Cardiac muscle cell (in vitro differentiated cells and primary cell): Measurements from ENCODE around the gene SMARCA4. TPM values are rescaled to one million over a fixed set of nuclear protein-coding genes. Genes with fewer than 3 reads are reported as not detected.
"Not testable (repeated sequence)": the region's sequence is repeated elsewhere in the genome, so short reads cannot be mapped to it uniquely, and the experiment has no call there.

Source experiments
- DNase-seq, 2 donors: peaks; one replicate each; pipeline versions ENCODE4 v3.0.0 to v3.0.0-alpha.2; 2010 to 2017; ENCODE audit warnings: low read depth in 1 of 2, low spot score in 1 of 2
- H3K27ac ChIP-seq: fragments of 200-600 bp; sonication (generic); 2 replicates; pipeline ENCODE4 v1.5.1; 2016
- H3K27me3 ChIP-seq: fragments of 200-600 bp; sonication (generic); 2 replicates; pipeline ENCODE4 v1.6.0; 2016; ENCODE audit warnings: control low read depth
- H3K36me3 ChIP-seq: fragments of 200-600 bp; sonication (generic); 2 replicates; pipeline ENCODE4 v1.5.1; 2016; ENCODE audit warnings: control low read depth
- H3K4me1 ChIP-seq: fragments of 200-600 bp; sonication (generic); 2 replicates; pipeline ENCODE4 v1.8.1; 2017; ENCODE audit warnings: low read depth, mild to moderate bottlenecking, mixed run types
- H3K4me3 ChIP-seq: fragments of 200-600 bp; sonication (generic); 2 replicates; pipeline ENCODE4 v1.5.1; 2016; ENCODE audit warnings: mild to moderate bottlenecking
- H3K9me3 ChIP-seq: fragments of 200-600 bp; sonication (generic); 2 replicates; pipeline ENCODE4 v1.5.1; 2017; ENCODE audit warnings: low read depth, mild to moderate bottlenecking, control low read depth
- polyA plus RNA-seq: library from polyadenylated mRNA; unstranded; fragments of >200 nt; fragmentation: Nextera tagmentation; extraction: Ambion mirVana; gene quantifications from 2 replicates; pipeline ENCODE4 v1.2.1, GENCODE V29; 2016
- total RNA-seq: library from RNA; depleted of rRNA; stranded (reverse); fragments of >200 nt; gene quantifications from 2 replicates; pipeline ENCODE4 v1.2.3, GENCODE V29; 2016
- TF ChIP-seq, protein P1 (sequence below): IDR thresholded peaks from 2 replicates; pipeline ENCODE4 v1.5.1; 2012; ENCODE audit warnings: low read depth, mild to moderate bottlenecking, low read length

Gene SMARCA4
- total and polyA plus RNA-seq, 2 experiments from 2014 or later, result 178 to 212 TPM

DNA sequence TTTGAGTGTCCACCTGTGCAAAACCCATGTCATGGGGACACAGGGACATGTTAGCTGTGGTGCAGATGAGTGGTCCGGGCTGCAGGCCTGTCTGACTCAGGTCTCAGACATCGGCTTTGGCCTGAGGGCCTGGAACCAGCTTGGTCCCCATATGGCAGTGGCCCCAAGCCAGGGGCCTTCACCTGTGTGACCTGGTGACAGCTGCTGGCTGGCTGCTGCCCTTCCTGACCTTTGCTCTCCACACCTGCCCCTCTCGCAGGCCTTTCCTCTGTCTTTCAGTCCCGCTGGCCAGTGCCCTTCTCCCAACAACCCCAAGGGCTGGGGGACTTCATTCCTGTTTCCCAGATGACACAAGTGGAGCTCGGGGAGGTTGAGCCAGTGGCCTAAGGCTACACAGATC, 105.5 kb downstream of the SMARCA4 start:
- Histone ChIP-seq H3K4me3 (no peak overlapping the region), H3K27ac (peak overlapping the region; percentile 39), H3K36me3 (no peaks in the 10 kb centered on the region), H3K9me3 (no peaks in the 10 kb centered on the region), H3K27me3 (no peaks in the 10 kb centered on the region), H3K4me1 (no peaks in the 10 kb centered on the region)
- TF ChIP-seq, protein P1, sequence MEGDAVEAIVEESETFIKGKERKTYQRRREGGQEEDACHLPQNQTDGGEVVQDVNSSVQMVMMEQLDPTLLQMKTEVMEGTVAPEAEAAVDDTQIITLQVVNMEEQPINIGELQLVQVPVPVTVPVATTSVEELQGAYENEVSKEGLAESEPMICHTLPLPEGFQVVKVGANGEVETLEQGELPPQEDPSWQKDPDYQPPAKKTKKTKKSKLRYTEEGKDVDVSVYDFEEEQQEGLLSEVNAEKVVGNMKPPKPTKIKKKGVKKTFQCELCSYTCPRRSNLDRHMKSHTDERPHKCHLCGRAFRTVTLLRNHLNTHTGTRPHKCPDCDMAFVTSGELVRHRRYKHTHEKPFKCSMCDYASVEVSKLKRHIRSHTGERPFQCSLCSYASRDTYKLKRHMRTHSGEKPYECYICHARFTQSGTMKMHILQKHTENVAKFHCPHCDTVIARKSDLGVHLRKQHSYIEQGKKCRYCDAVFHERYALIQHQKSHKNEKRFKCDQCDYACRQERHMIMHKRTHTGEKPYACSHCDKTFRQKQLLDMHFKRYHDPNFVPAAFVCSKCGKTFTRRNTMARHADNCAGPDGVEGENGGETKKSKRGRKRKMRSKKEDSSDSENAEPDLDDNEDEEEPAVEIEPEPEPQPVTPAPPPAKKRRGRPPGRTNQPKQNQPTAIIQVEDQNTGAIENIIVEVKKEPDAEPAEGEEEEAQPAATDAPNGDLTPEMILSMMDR, result no peak
- no peak for DNase-seq

DNA sequence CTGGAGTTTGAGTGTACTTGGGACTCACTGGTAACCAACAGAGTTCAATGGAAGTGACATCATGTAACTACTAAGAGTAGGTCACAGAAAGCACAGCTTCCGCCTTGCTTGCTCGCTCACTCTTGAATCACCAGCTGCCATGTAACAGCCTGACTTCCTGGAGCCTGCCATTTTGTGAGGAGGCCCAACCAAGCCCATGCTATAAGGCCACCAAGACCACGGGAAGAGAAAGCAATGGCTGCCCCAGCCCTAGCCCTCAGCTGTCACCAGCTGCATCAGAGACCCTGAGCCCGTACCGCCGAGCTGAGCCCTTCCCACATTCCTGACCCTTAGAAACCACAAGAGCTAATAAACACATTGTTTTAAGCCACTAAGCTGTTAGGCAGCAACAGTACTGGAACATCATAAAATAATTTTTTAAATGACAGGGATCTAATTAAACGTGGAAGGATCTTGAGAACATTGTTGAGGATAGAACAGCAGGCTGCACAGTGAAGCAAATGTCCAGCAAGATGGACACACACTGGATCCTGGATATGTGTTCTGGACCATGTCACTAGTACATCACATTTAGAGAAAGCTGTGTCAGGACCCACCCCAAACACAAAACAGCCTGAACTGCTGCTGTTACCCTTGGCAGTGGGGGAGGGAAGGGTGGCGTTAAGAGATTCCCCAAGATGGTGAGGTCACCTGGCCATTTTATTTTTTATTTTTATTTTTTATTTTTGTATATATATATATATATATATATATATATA, 106.7 kb downstream of the SMARCA4 start:
- no peak for DNase-seq
- H3K36me3 ChIP-seq, result no peaks in the 10 kb centered on the region
- no peak overlapping the region for H3K4me3 ChIP-seq
- H3K27me3 ChIP-seq, result no peaks in the 10 kb centered on the region
- TF ChIP-seq, protein P1, result no peak
- H3K9me3 ChIP-seq, result no peaks in the 10 kb centered on the region
- H3K27ac ChIP-seq, result peak overlapping the region; percentile 9
- no peaks in the 10 kb centered on the region for H3K4me1 ChIP-seq

DNA sequence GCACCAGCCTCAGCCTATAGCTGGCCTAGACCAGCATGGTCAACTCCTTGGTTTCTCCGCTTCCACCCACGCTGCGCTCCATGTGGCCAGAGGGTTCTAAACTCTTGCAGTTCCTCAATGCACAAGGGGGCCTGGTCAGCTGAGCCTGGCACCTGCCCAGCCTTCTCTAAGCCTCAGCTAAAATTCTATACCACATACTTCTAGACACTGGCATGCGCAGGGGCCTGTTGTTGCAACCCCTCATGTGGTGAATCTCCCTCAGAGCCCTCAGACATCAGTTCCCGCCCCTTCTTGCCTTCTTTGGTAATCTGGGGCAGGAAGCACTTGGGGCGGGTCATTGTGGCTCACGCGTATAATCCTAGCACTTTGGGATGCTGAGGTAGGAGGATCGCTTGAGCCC, 108.7 kb downstream of the SMARCA4 start:
- no peaks in the 10 kb centered on the region for H3K4me1 ChIP-seq
- TF ChIP-seq, protein P1, result no peak
- H3K4me3 ChIP-seq, result no peak overlapping the region
- H3K9me3 ChIP-seq, result no peaks in the 10 kb centered on the region
- no peaks in the 10 kb centered on the region for H3K36me3 ChIP-seq
- DNase-seq, result no peak
- no peak overlapping the region for H3K27ac ChIP-seq
- no peaks in the 10 kb centered on the region for H3K27me3 ChIP-seq

DNA sequence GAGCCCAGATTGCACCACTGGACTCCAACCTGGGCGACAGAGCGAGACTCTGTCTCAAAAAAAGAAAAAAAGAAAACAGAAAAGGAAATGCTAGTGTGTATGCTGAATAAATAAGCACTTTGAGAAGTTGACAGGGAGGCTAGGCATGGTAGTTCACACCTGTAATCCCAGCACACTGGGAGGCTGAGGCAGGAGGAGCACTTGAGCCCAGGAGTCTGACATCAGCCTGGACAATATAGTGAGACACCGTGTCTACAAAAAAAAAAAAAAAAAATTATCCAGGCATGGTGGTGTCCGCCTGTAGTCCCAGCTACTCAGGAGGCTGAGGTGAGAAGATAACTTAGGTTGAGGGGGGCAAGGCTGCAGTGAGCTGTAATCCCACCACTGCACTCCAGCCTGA, 109.3 kb downstream of the SMARCA4 start:
- no peaks in the 10 kb centered on the region for H3K36me3 ChIP-seq
- H3K27ac ChIP-seq, result no peak overlapping the region
- no peaks in the 10 kb centered on the region for H3K4me1 ChIP-seq
- DNase-seq, result no peak
- H3K4me3 ChIP-seq, result no peak overlapping the region
- no peaks in the 10 kb centered on the region for H3K9me3 ChIP-seq
- H3K27me3 ChIP-seq, result no peaks in the 10 kb centered on the region
- TF ChIP-seq, protein P1, result no peak

DNA sequence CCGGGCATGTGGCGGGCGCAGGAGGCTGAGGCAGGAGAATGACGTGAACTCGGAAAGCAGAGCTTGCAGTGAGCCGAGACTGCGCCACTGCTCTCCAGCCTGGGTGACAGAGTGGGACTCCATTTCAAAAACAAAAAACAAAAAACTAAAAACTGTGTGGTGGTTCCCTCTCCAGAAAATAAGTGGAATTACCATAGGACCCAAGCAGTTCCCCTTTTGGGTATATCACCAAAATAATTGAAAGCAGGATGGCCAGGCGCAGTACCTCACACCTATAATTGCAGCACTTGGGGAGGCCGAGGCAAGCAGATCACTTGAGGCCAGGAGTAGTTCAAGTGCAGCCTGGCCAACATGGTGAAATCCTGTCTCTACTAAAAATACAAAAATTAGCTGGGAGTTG, 112.7 kb downstream of the SMARCA4 start:
- Histone ChIP-seq H3K27me3 (no peaks in the 10 kb centered on the region), H3K4me1 (no peaks in the 10 kb centered on the region), H3K36me3 (no peaks in the 10 kb centered on the region), H3K27ac (no peak overlapping the region), H3K9me3 (no peaks in the 10 kb centered on the region), H3K4me3 (no peak overlapping the region)
- TF ChIP-seq, protein P1, result no peak
- no peak for DNase-seq

DNA sequence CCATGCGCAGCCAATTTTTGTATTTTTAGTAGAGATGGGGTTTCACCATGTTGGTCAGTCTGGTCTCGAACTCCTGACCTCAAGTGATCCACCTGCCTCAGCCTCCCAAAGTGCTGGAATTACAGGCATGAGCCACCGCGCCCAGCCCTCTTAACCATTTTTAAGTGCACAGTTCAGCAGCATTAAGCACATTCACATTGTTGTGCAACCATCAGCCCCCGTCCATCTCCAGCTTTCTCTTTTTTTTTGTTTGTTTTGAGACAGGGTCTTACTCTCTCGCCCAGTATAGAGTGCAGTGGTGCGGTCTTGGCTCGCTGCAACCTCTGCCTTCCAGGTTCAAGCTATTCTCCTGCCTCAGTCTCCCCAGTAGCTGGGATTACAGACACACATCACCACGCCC, 116.0 kb downstream of the SMARCA4 start:
- not testable (repeated sequence) for H3K36me3 ChIP-seq

More for the DNA sequence above, 116.0 kb downstream of the SMARCA4 start:
- not testable (repeated sequence) for DNase-seq, H3K27me3 ChIP-seq, H3K27ac ChIP-seq, H3K4me3 ChIP-seq, H3K9me3 ChIP-seq, H3K4me1 ChIP-seq
